ENCODE measurements around the gene UBE3A.

GRCh38 chr15:25417604-25418003 lies 21.2 kb downstream of the UBE3A start:
- TF ChIP-seq CTCF (IDR thresholded peaks at IDR 0.05): no peak
- TF ChIP-seq POLR2A (IDR thresholded peaks at IDR 0.05): no peak

All from lower leg skin (tissue), 3 donors.